ENCODE data around the gene SYPL2. TPM values are rescaled to one million over a fixed set of nuclear protein-coding genes. Genes with fewer than 3 reads are reported as not detected.
A peak's percentile ranks its signal among the peaks of the same experiment; 100 is the strongest.

The SYPL2 gene
- total RNA-seq, 2 experiments from 2014 or later, result not detected

- Histone ChIP-seq H4K20me1 (ENCODE audit: insufficient read depth, low read length) (no peaks in the 10 kb centered on the region), H3K4me2 (ENCODE audit: low read length) (no peak overlapping the region), H3K4me1 (ENCODE audit: insufficient read depth, low read length, poor library complexity, severe bottlenecking) (peaks cover 1% of the 10 kb centered on the region), H3K79me2 (ENCODE audit: insufficient read depth, low read depth, low read length) (no peaks in the 10 kb centered on the region), H3K4me3 (ENCODE audit: low read depth, low read length, poor library complexity, severe bottlenecking) (no peak overlapping the region), H2AFZ (ENCODE audit: low read length) (no peak overlapping the region), H3K9me2 (ENCODE audit: insufficient read depth, low read length) (no peaks in the 10 kb centered on the region), H3K36me3 (ENCODE audit: insufficient read depth, low read length) (no peaks in the 10 kb centered on the region), H3K27ac (ENCODE audit: low read depth, low read length, poor library complexity, severe bottlenecking) (no peak overlapping the region), H3K9me3 (ENCODE audit: low read length) (no peaks in the 10 kb centered on the region)
- DNase-seq (ENCODE audit: low spot score), result no peak
- BruUV-seq (replicated peaks), result no TSS peak
- POLR2A ChIA-PET, result no interaction called here
- CTCF ChIA-PET (ENCODE audit: unreplicated experiment), result no interaction called here
- intact Hi-C loops (cut with micrococcal nuclease; ENCODE audit: unreplicated experiment), result no loop called here
- TF ChIP-seq, protein P1, sequence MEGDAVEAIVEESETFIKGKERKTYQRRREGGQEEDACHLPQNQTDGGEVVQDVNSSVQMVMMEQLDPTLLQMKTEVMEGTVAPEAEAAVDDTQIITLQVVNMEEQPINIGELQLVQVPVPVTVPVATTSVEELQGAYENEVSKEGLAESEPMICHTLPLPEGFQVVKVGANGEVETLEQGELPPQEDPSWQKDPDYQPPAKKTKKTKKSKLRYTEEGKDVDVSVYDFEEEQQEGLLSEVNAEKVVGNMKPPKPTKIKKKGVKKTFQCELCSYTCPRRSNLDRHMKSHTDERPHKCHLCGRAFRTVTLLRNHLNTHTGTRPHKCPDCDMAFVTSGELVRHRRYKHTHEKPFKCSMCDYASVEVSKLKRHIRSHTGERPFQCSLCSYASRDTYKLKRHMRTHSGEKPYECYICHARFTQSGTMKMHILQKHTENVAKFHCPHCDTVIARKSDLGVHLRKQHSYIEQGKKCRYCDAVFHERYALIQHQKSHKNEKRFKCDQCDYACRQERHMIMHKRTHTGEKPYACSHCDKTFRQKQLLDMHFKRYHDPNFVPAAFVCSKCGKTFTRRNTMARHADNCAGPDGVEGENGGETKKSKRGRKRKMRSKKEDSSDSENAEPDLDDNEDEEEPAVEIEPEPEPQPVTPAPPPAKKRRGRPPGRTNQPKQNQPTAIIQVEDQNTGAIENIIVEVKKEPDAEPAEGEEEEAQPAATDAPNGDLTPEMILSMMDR (conservative IDR thresholded peaks at IDR 0.05; ENCODE audit: low read length), result no peak
- no peak for TF ChIP-seq EZH2phosphoT487 (IDR thresholded peaks at IDR 0.05; ENCODE audit: borderline replicate concordance, low read depth, low read length)
Measured at GRCh38 chr1:109477821-109478220, 11.5 kb downstream of the SYPL2 start.

GRCh38 chr1:109478806-109479205, 12.5 kb downstream of the SYPL2 start:
- intact Hi-C loops (cut with micrococcal nuclease; ENCODE audit: unreplicated experiment), result no loop called here
- peaks cover 6% of the 10 kb centered on the region for H3K4me1 ChIP-seq (ENCODE audit: insufficient read depth, low read length, poor library complexity, severe bottlenecking)
- H3K4me2 ChIP-seq (ENCODE audit: low read length), result no peak overlapping the region
- no peaks in the 10 kb centered on the region for H3K9me2 ChIP-seq (ENCODE audit: insufficient read depth, low read length)
- BruUV-seq (replicated peaks), result no TSS peak
- no peaks in the 10 kb centered on the region for H3K9me3 ChIP-seq (ENCODE audit: low read length)
- POLR2A ChIA-PET, result no interaction called here
- H3K27ac ChIP-seq (ENCODE audit: low read depth, low read length, poor library complexity, severe bottlenecking), result no peak overlapping the region
- no peaks in the 10 kb centered on the region for H3K36me3 ChIP-seq (ENCODE audit: insufficient read depth, low read length)
- no peaks in the 10 kb centered on the region for H3K79me2 ChIP-seq (ENCODE audit: insufficient read depth, low read depth, low read length)
- H2AFZ ChIP-seq (ENCODE audit: low read length), result no peak overlapping the region
- peak; percentile 38 for DNase-seq (ENCODE audit: low spot score)
- no peak overlapping the region for H3K4me3 ChIP-seq (ENCODE audit: low read depth, low read length, poor library complexity, severe bottlenecking)
- CTCF ChIA-PET (ENCODE audit: unreplicated experiment), result no interaction called here
- TF ChIP-seq EZH2phosphoT487 (IDR thresholded peaks at IDR 0.05; ENCODE audit: borderline replicate concordance, low read depth, low read length), result no peak
- TF ChIP-seq, protein P1 (conservative IDR thresholded peaks at IDR 0.05; ENCODE audit: low read length), result no peak
- no peaks in the 10 kb centered on the region for H4K20me1 ChIP-seq (ENCODE audit: insufficient read depth, low read length)

DNA sequence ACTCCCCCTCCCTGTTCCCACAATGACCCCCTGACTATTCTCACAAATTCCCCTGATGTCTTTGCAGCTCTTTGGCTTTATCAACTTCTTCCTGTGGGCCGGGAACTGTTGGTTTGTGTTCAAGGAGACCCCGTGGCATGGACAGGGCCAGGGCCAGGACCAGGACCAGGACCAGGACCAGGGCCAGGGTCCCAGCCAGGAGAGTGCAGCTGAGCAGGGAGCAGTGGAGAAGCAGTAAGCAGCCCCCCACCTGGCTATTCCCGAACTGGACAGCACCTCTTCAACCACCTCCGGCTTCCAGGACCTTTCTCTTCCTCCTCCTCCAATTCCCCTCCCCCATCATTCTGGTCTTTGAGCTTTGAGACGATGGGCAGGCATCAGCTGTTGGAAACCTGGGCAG, 13.0 kb downstream of the SYPL2 start:
- CTCF ChIA-PET (ENCODE audit: unreplicated experiment), result no interaction called here
- POLR2A ChIA-PET, result interaction anchor here (0.6 kb wide), 1 partner anchor 67 kb away, joined by 3 read pairs; no protein-coding TSS in a partner anchor
- DNase-seq (ENCODE audit: low spot score), result no peak

More for the DNA sequence above, 13.0 kb downstream of the SYPL2 start:
- Histone ChIP-seq H3K9me2 (ENCODE audit: insufficient read depth, low read length) (no peaks in the 10 kb centered on the region), H2AFZ (ENCODE audit: low read length) (no peak overlapping the region), H3K9me3 (ENCODE audit: low read length) (no peaks in the 10 kb centered on the region), H3K4me2 (ENCODE audit: low read length) (no peak overlapping the region), H3K4me3 (ENCODE audit: low read depth, low read length, poor library complexity, severe bottlenecking) (no peak overlapping the region), H3K27ac (ENCODE audit: low read depth, low read length, poor library complexity, severe bottlenecking) (no peak overlapping the region), H3K4me1 (ENCODE audit: insufficient read depth, low read length, poor library complexity, severe bottlenecking) (peaks cover 7% of the 10 kb centered on the region), H3K79me2 (ENCODE audit: insufficient read depth, low read depth, low read length) (no peaks in the 10 kb centered on the region), H3K36me3 (ENCODE audit: insufficient read depth, low read length) (no peaks in the 10 kb centered on the region), H4K20me1 (ENCODE audit: insufficient read depth, low read length) (no peaks in the 10 kb centered on the region)
- TF ChIP-seq, protein P1 (conservative IDR thresholded peaks at IDR 0.05; ENCODE audit: low read length), result no peak
- TF ChIP-seq EZH2phosphoT487 (IDR thresholded peaks at IDR 0.05; ENCODE audit: borderline replicate concordance, low read depth, low read length), result no peak
- no TSS peak for BruUV-seq (replicated peaks)
- intact Hi-C loops (cut with micrococcal nuclease; ENCODE audit: unreplicated experiment), result no loop called here
